ENCODE measurements around the gene CASP4. TPM values are rescaled to one million over a fixed set of nuclear protein-coding genes. Genes with fewer than 3 reads are reported as not detected.

Gene CASP4
- total and polyA plus RNA-seq, 2 of the 4 experiments (the other 2 are of a cell fraction), result 82.5 to 91.9 TPM

- POLR2A ChIA-PET (ENCODE audit: unreplicated experiment), result interaction anchor here (0.6 kb wide), 1 partner anchor 448 kb away, joined by 6 read pairs; no protein-coding TSS in a partner anchor
- Histone ChIP-seq H3K4me1 (ENCODE audit: control insufficient read depth, insufficient read depth, low read length) (no peaks in the 10 kb centered on the region), H4K20me1 (ENCODE audit: insufficient read depth, low read length) (no peaks in the 10 kb centered on the region), H2AFZ (replicated peaks; ENCODE audit: low read length, poor library complexity) (no peak overlapping the region), H3K4ac (ENCODE audit: low read depth, low read length) (no peak overlapping the region), H3K9me1 (ENCODE audit: insufficient read depth, low read length) (peaks cover 3% of the 10 kb centered on the region; the same call in 1 of the 2 replicates), H3K9ac (ENCODE audit: low read depth, low read length) (no peak overlapping the region), H4K8ac (ENCODE audit: low read depth in 2 of 2, low read length in 2 of 2) (no peak overlapping the region), H3K4me2 (ENCODE audit: low read depth, low read length) (no peak overlapping the region), H3K9me3 (ENCODE audit: control insufficient read depth, insufficient read depth, low read length) (no peaks in the 10 kb centered on the region), H3K18ac (ENCODE audit: low read depth, low read length) (no peak overlapping the region), H3K27me3 (ENCODE audit: control insufficient read depth, insufficient read depth, low read length) (no peaks in the 10 kb centered on the region), H2BK15ac (ENCODE audit: low read depth, low read length) (no peak overlapping the region), H2BK120ac (ENCODE audit: low read depth, low read length) (no peak overlapping the region), H3K14ac (replicated peaks; ENCODE audit: low read depth, low read length) (no peak overlapping the region), H4K91ac (ENCODE audit: insufficient read depth, low read depth, low read length) (no peak overlapping the region), H3K27ac (ENCODE audit: insufficient read depth, low read length) (no peak overlapping the region), H2AK5ac (ENCODE audit: low read depth, low read length) (no peak overlapping the region), H2AK9ac (replicated peaks; ENCODE audit: low read depth, low read length, poor library complexity) (no peak overlapping the region), H3K79me1 (ENCODE audit: low read depth in 1 of 2, low read length in 2 of 2) (no peaks in the 10 kb centered on the region; a peak in 2 of 4 replicates), H3K4me3 (ENCODE audit: insufficient read depth, low read depth, low read length) (no peak overlapping the region), H3K36me3 (ENCODE audit: control insufficient read depth, insufficient read depth, low read length) (peaks cover 22% of the 10 kb centered on the region), H4K5ac (ENCODE audit: low read depth, low read length) (no peak overlapping the region), H2BK5ac (ENCODE audit: low read depth, low read length, poor library complexity, severe bottlenecking) (no peak overlapping the region), H2BK20ac (ENCODE audit: low read depth, low read length) (no peak overlapping the region), H3K23ac (ENCODE audit: low read depth, low read length) (no peak overlapping the region), H3K56ac (ENCODE audit: extremely low read depth, insufficient read depth, low read length) (no peak overlapping the region)
- in situ Hi-C loops (cut with MboI; ENCODE audit: low sequenced_read_pairs), result loop anchor here (25.0 kb wide), 1 partner anchor 918 kb away; no protein-coding TSS in a partner anchor
- no peak for TF ChIP-seq RFX5 (IDR thresholded peaks at IDR 0.05; ENCODE audit: low read depth, low read length)
- no peak for TF ChIP-seq FOS (IDR thresholded peaks at IDR 0.05; ENCODE audit: low read depth, low read length)
- no peak for TF ChIP-seq MAZ (IDR thresholded peaks at IDR 0.05; ENCODE audit: borderline replicate concordance, low read depth, low read length)
- no peak for TF ChIP-seq CEBPB (IDR thresholded peaks at IDR 0.05; ENCODE audit: low read depth, low read length)
- no peak for TF ChIP-seq BHLHE40 (IDR thresholded peaks at IDR 0.05; ENCODE audit: low read depth, low read length)
- TF ChIP-seq POLR2A (IDR thresholded peaks at IDR 0.05; ENCODE audit: low read depth, low read length), result no peak
- no peak for TF ChIP-seq MXI1 (IDR thresholded peaks at IDR 0.05; ENCODE audit: borderline replicate concordance, low read depth, low read length)
- no peak for TF ChIP-seq NFE2L2 (IDR thresholded peaks at IDR 0.05; ENCODE audit: low read depth, low read length)
- no peak for TF ChIP-seq ELK1 (IDR thresholded peaks at IDR 0.05; ENCODE audit: borderline replicate concordance, low read depth, low read length)
- TF ChIP-seq SMC3 (IDR thresholded peaks at IDR 0.05; ENCODE audit: low read depth, low read length), result no peak
- dilution Hi-C loops (cut with HindIII; ENCODE audit: low sequenced_read_pairs, unreplicated experiment), result no loop called here
- intact Hi-C loops (cut with micrococcal nuclease), result no loop called here
- peak; percentile 18 for DNase-seq
- BruUV-seq (replicated peaks), result TSS peak; percentile 33
- ATAC-seq (ENCODE audit: low read depth), result peak; percentile 35; the same call in 1 of the 2 replicates
- CTCF ChIA-PET, result interaction anchor here (0.6 kb wide), 1 partner anchor 337 kb away, joined by 3 read pairs; no protein-coding TSS in a partner anchor
Measured at GRCh38 chr11:104944076-104944475, 24.3 kb downstream of the CASP4 start.
